ENCODE data around the gene CYFIP2.
"Not testable (repeated sequence)": the region's sequence is repeated elsewhere in the genome, so short reads cannot be mapped to it uniquely, and the experiment has no call there.

The CYFIP2 gene

GRCh38 chr5:157390133-157390532 is 124.2 kb downstream of the CYFIP2 start:
- no peak for DNase-seq (ENCODE audit: low read depth)

DNA sequence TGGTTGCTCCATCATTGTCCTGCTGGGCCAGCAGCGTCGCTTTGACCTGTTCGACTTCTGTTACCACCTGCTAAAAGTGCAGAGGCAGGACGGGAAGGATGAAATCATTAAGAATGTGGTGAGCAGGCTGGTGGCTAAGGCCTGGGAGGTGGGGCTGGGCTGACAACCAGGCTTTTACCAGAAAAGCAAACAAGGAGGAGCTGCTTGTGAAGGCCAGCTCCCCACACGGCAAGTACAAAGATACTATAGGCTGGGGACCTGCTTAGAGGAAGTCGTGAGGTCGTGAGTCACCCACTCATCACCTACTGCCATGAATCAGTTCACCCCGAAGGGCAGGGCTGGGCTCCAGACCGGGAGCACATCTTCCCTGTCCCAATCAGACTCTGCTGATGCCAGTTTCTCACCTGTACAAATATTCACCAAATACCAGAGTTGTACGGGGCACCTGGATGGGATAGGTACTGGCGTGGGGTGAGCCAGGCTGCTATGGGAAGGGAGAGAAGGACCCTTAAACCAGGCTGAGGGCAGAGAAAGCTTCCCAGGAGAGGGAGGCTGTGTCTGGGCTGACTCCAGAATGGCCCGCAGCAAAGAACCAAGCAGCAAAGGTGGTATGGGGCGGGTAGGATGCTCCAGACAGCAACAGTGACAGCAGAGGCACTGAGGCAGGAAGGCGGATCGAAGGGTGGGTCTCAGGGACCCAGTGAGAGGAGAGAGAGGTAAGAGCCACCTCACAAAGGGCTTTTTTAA is 124.8 kb downstream of the CYFIP2 start:
- peak; percentile 75 for DNase-seq (ENCODE audit: low read depth)

- DNase-seq (ENCODE audit: low read depth) = no peak
These were observed 132.4 kb downstream of the CYFIP2 start for GRCh38 chr5:157398305-157398704.

- DNase-seq (ENCODE audit: low read depth) = no peak
These were observed 135.0 kb downstream of the CYFIP2 start for GRCh38 chr5:157400741-157401495.

- DNase-seq (ENCODE audit: low read depth) = no peak
These were observed 149.9 kb downstream of the CYFIP2 start for GRCh38 chr5:157415838-157416237.

DNA sequence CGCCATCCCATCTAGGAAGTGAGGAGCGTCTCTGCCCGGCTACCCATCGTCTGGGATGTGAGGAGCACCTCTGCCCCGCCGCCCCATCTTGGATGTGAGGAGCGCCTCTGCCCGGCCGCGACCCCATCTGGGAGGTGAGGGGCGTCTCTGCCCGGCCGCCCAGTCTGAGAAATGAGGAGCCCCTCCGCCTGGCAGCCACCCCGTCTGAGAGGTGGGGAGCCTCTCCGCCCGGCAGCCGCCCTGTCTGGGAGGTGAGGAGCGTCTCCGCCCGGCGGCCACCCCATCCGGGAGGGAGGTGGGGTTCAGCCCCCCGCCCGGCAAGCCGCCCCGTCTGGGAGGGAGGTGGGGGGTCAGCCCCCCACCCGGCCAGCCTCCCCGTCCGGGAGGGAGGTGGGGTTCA is 153.6 kb downstream of the CYFIP2 start:
- DNase-seq (ENCODE audit: low read depth) = not testable (repeated sequence)

GRCh38 chr5:157429920-157430319 is 164.0 kb downstream of the CYFIP2 start:
- not testable (repeated sequence) for DNase-seq (ENCODE audit: low read depth)

DNA sequence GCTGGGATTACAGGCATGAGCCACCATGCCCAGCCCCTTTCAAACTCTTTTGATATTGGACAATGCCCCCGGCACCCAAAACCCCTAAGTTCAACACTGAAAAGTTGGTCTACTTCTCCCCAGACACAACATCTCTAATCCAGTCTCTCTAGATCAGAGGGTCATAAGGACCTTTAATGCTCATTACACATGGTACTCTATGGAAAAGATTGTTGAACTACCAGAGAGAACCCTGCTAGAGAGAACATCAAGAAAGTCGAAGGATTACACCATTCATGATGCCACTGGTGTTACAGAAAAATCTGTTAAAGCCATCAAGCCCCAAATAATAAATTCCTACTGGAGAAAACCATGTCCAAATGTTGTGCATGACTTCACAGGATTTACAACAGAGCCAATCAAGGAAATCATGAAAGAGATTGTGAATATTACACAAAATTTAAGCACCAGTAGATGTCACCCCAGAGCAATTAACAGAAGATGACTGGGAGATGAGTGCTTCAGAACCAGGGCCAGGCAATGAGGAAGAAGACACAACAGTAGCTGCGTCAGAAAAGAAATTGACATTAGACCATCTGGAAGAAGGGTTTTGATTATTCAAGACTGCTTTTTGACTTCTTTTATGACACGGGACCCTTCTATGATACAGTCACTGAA is 165.7 kb downstream of the CYFIP2 start:
- DNase-seq (ENCODE audit: low read depth) = peak; percentile 42

DNA sequence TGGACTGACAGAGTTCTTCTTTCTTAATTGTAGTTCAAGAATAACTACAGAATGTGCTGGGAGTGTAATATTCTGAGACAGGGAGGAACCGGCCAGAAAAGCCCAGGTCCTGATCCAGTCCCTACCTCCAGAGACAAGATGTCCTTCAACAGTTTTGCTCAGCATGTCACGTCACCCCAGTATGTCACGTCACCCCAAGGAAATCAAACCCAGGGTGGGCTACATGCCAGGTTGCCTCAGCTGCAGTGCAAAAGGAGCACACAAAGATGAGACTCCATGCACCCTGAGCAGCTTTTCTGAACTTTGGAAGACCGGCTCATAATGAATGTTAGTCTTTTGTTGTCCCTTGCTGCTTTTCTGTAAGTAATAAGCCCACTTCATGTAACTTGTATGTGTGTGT is 168.2 kb downstream of the CYFIP2 start:
- DNase-seq (ENCODE audit: low read depth) = no peak

DNA sequence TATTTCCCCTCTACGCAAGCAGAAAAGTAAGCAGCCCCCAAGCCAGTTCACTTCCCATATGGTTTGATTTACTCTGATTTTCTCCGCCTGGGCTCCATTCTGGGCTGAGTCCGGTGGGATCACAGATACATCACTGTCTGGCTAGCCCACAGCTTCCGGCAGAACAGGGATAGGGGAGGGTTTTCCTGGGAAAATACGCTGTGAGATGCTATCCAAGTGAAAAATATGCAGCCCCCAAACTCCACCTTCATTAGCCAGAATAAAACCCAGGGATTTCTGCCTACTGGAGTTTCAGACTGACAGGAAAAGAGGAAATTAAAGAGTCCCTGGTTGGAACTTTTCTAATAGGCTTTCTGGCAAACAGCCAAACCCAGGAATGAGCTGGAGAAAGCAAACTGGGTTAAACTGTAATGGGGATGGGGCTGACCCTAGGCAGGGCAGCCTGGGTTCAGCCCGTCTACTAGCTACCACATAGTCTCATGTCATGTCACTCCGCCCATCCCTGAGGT is 177.2 kb downstream of the CYFIP2 start:
- no peak for DNase-seq (ENCODE audit: low read depth)

- DNase-seq (ENCODE audit: low read depth) = no peak
These were observed 178.3 kb downstream of the CYFIP2 start for GRCh38 chr5:157444224-157444623.
